CD14-positive monocyte (primary cell): ENCODE data around the gene POLG. TPM values are rescaled to one million over a fixed set of nuclear protein-coding genes. Genes with fewer than 3 reads are reported as not detected.

Experiments used
- DNase-seq, 3 donors: peaks; one replicate each; pipeline ENCODE4 v3.0.0-alpha.2; 2011 to 2022
- H2AFZ ChIP-seq: 2 replicates; pipeline ENCODE4 v1.6.0; 2012; ENCODE audit warnings: mild to moderate bottlenecking, low read depth, low read length, inconsistent platforms; ENCODE audit not compliant: insufficient read depth, poor library complexity, severe bottlenecking
- H3K27ac ChIP-seq, 2 donors: 1 replicate in 1 of 2; 2 replicates in 1 of 2; pipeline ENCODE4 v1.5.1; 2012 to 2013; ENCODE audit warnings: low read length in 2 of 2, control low read depth in 1 of 2, inconsistent platforms in 1 of 2, low read depth in 1 of 2, mild to moderate bottlenecking in 1 of 2
- H3K27me3 ChIP-seq, 2 donors: one replicate each; pipeline versions ENCODE4 v1.6.0 to v1.6.1; 2011 to 2013; ENCODE audit warnings: low read length in 2 of 2; ENCODE audit not compliant: control insufficient read depth in 2 of 2, insufficient read depth in 2 of 2
- H3K36me3 ChIP-seq, 2 donors: replicated peaks in 1 of 2; 1 replicate in 1 of 2; 2 replicates in 1 of 2; pipeline versions ENCODE4 v1.5.1 to v1.6.1; 2012 to 2013; ENCODE audit warnings: low read length in 2 of 2, control low read depth in 1 of 2, inconsistent platforms in 1 of 2, mild to moderate bottlenecking in 1 of 2; ENCODE audit not compliant: insufficient read depth in 2 of 2, control insufficient read depth in 1 of 2
- H3K4me1 ChIP-seq, 2 donors: 1 replicate in 1 of 2; 2 replicates in 1 of 2; pipeline versions ENCODE4 v1.5.1 to v1.6.1; 2012 to 2013; ENCODE audit warnings: low read length in 2 of 2, control low read depth in 1 of 2, inconsistent platforms in 1 of 2, mild to moderate bottlenecking in 1 of 2, moderate library complexity in 1 of 2; ENCODE audit not compliant: insufficient read depth in 2 of 2, control insufficient read depth in 1 of 2
- H3K4me2 ChIP-seq: replicated peaks from 2 replicates; pipeline ENCODE3; 2012; ENCODE audit warnings: low read length, moderate library complexity, mild to moderate bottlenecking; ENCODE audit not compliant: poor library complexity, severe bottlenecking; ENCODE audit errors: extremely low read depth
- H3K4me3 ChIP-seq, 3 experiments: fragments of 200-600 bp in 1 of 3; sonication (generic) in 1 of 3; replicated peaks in 1 of 3; 1 replicate in 2 of 3; 2 replicates in 1 of 3; pipeline ENCODE4 v1.5.1; 2011 to 2013; ENCODE audit warnings: low read length in 3 of 3, mild to moderate bottlenecking in 3 of 3, control low read depth in 2 of 3, low read depth in 2 of 3, inconsistent platforms in 1 of 3, moderate library complexity in 1 of 3
- H3K79me2 ChIP-seq: 2 replicates; pipeline ENCODE4 v1.6.0; 2012; ENCODE audit warnings: mild to moderate bottlenecking, control low read depth, inconsistent platforms, low read length, moderate library complexity; ENCODE audit not compliant: insufficient read depth
- H3K9ac ChIP-seq: 2 replicates; pipeline ENCODE4 v1.6.0; 2017; ENCODE audit warnings: low read length, mild to moderate bottlenecking; ENCODE audit not compliant: insufficient read depth, poor library complexity, severe bottlenecking
- H3K9me3 ChIP-seq, 2 donors: replicated peaks in 1 of 2; 1 replicate in 1 of 2; 2 replicates in 1 of 2; pipeline versions ENCODE4 v1.5.1 to v1.6.1; 2012 to 2013; ENCODE audit warnings: low read length in 2 of 2, control low read depth in 1 of 2; ENCODE audit not compliant: control insufficient read depth in 1 of 2, insufficient read depth in 1 of 2
- H4K20me1 ChIP-seq: 2 replicates; pipeline ENCODE4 v1.6.0; 2012; ENCODE audit warnings: mild to moderate bottlenecking, low read length, control low read depth, moderate library complexity; ENCODE audit not compliant: insufficient read depth
- H3K27ac Mint-ChIP-seq, 7 donors: one replicate each; pipeline ENCODE4 v1.8.0; 2020; ENCODE audit warnings: mild to moderate bottlenecking in 7 of 7, mixed read lengths in 7 of 7, moderate library complexity in 6 of 7, inconsistent platforms in 2 of 7
- H3K27me3 Mint-ChIP-seq, 3 donors: one replicate each; pipeline ENCODE4 v1.8.0; 2021 to 2022; ENCODE audit warnings: low read depth in 3 of 3, mild to moderate bottlenecking in 3 of 3, mixed read lengths in 3 of 3, moderate library complexity in 3 of 3, inconsistent platforms in 1 of 3
- H3K36me3 Mint-ChIP-seq, 2 donors: one replicate each; pipeline ENCODE4 v1.8.0; 2020; ENCODE audit warnings: mixed read lengths in 2 of 2, inconsistent platforms in 1 of 2, mild to moderate bottlenecking in 1 of 2
- H3K4me1 Mint-ChIP-seq: one replicate; pipeline ENCODE4 v1.8.0; 2020; ENCODE audit warnings: mild to moderate bottlenecking, mixed read lengths
- H3K4me3 Mint-ChIP-seq, 2 donors: one replicate each; pipeline ENCODE4 v1.8.0; 2020; ENCODE audit warnings: mild to moderate bottlenecking in 2 of 2, mixed read lengths in 2 of 2, moderate library complexity in 1 of 2
- H3K9me3 Mint-ChIP-seq, 7 donors: one replicate each; pipeline ENCODE4 v1.8.0; 2020 to 2022; ENCODE audit warnings: mixed read lengths in 7 of 7, mild to moderate bottlenecking in 6 of 7, moderate library complexity in 6 of 7, inconsistent platforms in 2 of 7
- CTCF ChIP-seq: fragments of 200-600 bp; IDR thresholded peaks from one replicate; pipeline ENCODE4 v1.8.0; 2022; ENCODE audit warnings: antibody characterized with exemption, mild to moderate bottlenecking
- WGBS: methylation state at CpG from one replicate; pipeline ENCODE4 v1.1.5; 2013; ENCODE audit warnings: missing lambda C conversion rate; ENCODE audit not compliant: insufficient coverage; 5-methylcytosine and 5-hydroxymethylcytosine counted together
- intact Hi-C, 2 donors: fragments of 100-400 bp; cut with micrococcal nuclease; formaldehyde crosslinking; loops; one replicate each; pipeline versions ENCODE4 v1.15.0 to v1.15.1; 2023
- polyA plus RNA-seq, 3 donors: library from polyadenylated mRNA; depleted of rRNA in 1 of 3; unstranded in 2 of 3; stranded (reverse) in 1 of 3; fragments of 300-500 nt in 2 of 3; fragments of >200 nt in 1 of 3; fragmentation: Illumina TruSeq in 2 of 3; gene quantifications; 1 replicate in 2 of 3; 2 replicates in 1 of 3; pipeline ENCODE4 v1.2.3, GENCODE V29; 2012 to 2021

Gene POLG
- polyA plus RNA-seq, 3 donors = 19.2 to 66.7 (median 21.6) TPM

GRCh38 chr15:89330881-89331595, 3.6 kb downstream of the POLG start:
- H3K4me1 ChIP-seq = peaks cover 31 to 42% of the 10 kb centered on the region in 2 donors
- no peaks in the 10 kb centered on the region for H3K27me3 ChIP-seq
- TF ChIP-seq CTCF = no peak
- H2AFZ ChIP-seq = no peak overlapping the region
- peaks cover 64 to 65% of the 10 kb centered on the region in 2 donors for H3K36me3 Mint-ChIP-seq
- H3K4me1 Mint-ChIP-seq = peaks cover 35% of the 10 kb centered on the region
- H3K4me2 ChIP-seq = no peak overlapping the region
- H3K27ac ChIP-seq = peak overlapping the region in 1 of 2 donors; percentile 32
- peaks cover 70% of the 10 kb centered on the region for H3K79me2 ChIP-seq
- no peak overlapping the region for H3K4me3 ChIP-seq
- DNase-seq = no peak
- H3K9me3 Mint-ChIP-seq = peaks cover 0 to 2% (median 0%) of the 10 kb centered on the region in 7 donors
- WGBS = 87% methylated on average over 3 of the region's 7 CpGs
- H3K9ac ChIP-seq = no peak overlapping the region
- H3K4me3 Mint-ChIP-seq = no peak overlapping the region
- peaks cover 82% of the 10 kb centered on the region for H4K20me1 ChIP-seq
- peak overlapping the region in 2 of 7 donors; percentile 44 to 78 for H3K27ac Mint-ChIP-seq
- H3K27me3 Mint-ChIP-seq = peaks cover 9 to 11% (median 11%) of the 10 kb centered on the region in 3 donors
- intact Hi-C loops = loop anchor here in 1 of 2 donors (10.0 kb wide), 1 partner anchor 244 kb away; the partner anchor contains the start of gene TICRR
- H3K9me3 ChIP-seq = no peaks in the 10 kb centered on the region
- peaks cover 67 to 73% of the 10 kb centered on the region in 2 donors for H3K36me3 ChIP-seq

- WGBS = no CpG with 5 or more reads among the region's 6 CpGs
- Mint-ChIP-seq H3K36me3 (peaks cover 73 to 74% of the 10 kb centered on the region in 2 donors), H3K27ac (peak overlapping the region in 1 of 7 donors; percentile 20), H3K4me3 (no peak overlapping the region), H3K9me3 (peaks cover 0 to 2% (median 0%) of the 10 kb centered on the region in 7 donors), H3K27me3 (peaks cover 2 to 5% (median 4%) of the 10 kb centered on the region in 3 donors), H3K4me1 (peaks cover 29% of the 10 kb centered on the region)
- Histone ChIP-seq H3K4me2 (no peak overlapping the region), H3K4me1 (peaks cover 24 to 33% of the 10 kb centered on the region in 2 donors), H3K27ac (no peak overlapping the region), H3K9ac (no peak overlapping the region), H4K20me1 (peaks cover 91% of the 10 kb centered on the region), H3K27me3 (no peaks in the 10 kb centered on the region), H3K79me2 (peaks cover 71% of the 10 kb centered on the region), H3K36me3 (peaks cover 77 to 83% of the 10 kb centered on the region in 2 donors), H3K4me3 (no peak overlapping the region), H2AFZ (no peak overlapping the region), H3K9me3 (no peaks in the 10 kb centered on the region)
- no peak for TF ChIP-seq CTCF
- intact Hi-C loops = loop anchor here in 1 of 2 donors (10.0 kb wide), 1 partner anchor 245 kb away; the partner anchor contains the start of gene TICRR
- no peak for DNase-seq
Observed at GRCh38 chr15:89330119-89330518, 4.5 kb downstream of the POLG start.
